ENCODE results near the gene TSPAN16. TPM values are rescaled to one million over a fixed set of nuclear protein-coding genes. Genes with fewer than 3 reads are reported as not detected.

The TSPAN16 gene
- polyA plus RNA-seq, 1 experiment = not detected

- no peaks in the 10 kb centered on the region for H3K27me3 ChIP-seq (ENCODE audit: control insufficient read depth, insufficient read depth, low read length)
- CTCF ChIA-PET = no interaction called here
- no peak overlapping the region for H3K4me3 ChIP-seq (ENCODE audit: low read depth, low read length)
- no peak for TF ChIP-seq CTCF (IDR thresholded peaks at IDR 0.05; ENCODE audit: insufficient read depth, low read depth, low read length)
- H3K36me3 ChIP-seq (ENCODE audit: control insufficient read depth, insufficient read depth, low read length) = peaks cover 11% of the 10 kb centered on the region
- POLR2A ChIA-PET = no interaction called here
- no peak for DNase-seq (ENCODE audit: low read depth)
Observed at GRCh38 chr19:11356676-11357550, 61.0 kb downstream of the TSPAN16 start.

GRCh38 chr19:11359421-11359820 lies 63.5 kb downstream of the TSPAN16 start:
- TF ChIP-seq CTCF (IDR thresholded peaks at IDR 0.05; ENCODE audit: insufficient read depth, low read depth, low read length) = no peak
- DNase-seq (ENCODE audit: low read depth) = no peak
- H3K36me3 ChIP-seq (ENCODE audit: control insufficient read depth, insufficient read depth, low read length) = peaks cover 24% of the 10 kb centered on the region
- H3K4me3 ChIP-seq (ENCODE audit: low read depth, low read length) = no peak overlapping the region
- POLR2A ChIA-PET = no interaction called here
- CTCF ChIA-PET = no interaction called here
- H3K27me3 ChIP-seq (ENCODE audit: control insufficient read depth, insufficient read depth, low read length) = no peaks in the 10 kb centered on the region

GRCh38 chr19:11361037-11361770 lies 65.2 kb downstream of the TSPAN16 start:
- Histone ChIP-seq H3K27me3 (ENCODE audit: control insufficient read depth, insufficient read depth, low read length) (no peaks in the 10 kb centered on the region), H3K36me3 (ENCODE audit: control insufficient read depth, insufficient read depth, low read length) (peaks cover 28% of the 10 kb centered on the region), H3K4me3 (ENCODE audit: low read depth, low read length) (no peak overlapping the region)
- ChIA-PET CTCF (interaction anchor here (0.6 kb wide), 1 partner anchor 13 kb away, joined by 3 read pairs; no protein-coding TSS in a partner anchor), POLR2A (no interaction called here)
- DNase-seq (ENCODE audit: low read depth) = no peak
- TF ChIP-seq CTCF (IDR thresholded peaks at IDR 0.05; ENCODE audit: insufficient read depth, low read depth, low read length) = no peak

- no peak for TF ChIP-seq CTCF (IDR thresholded peaks at IDR 0.05; ENCODE audit: insufficient read depth, low read depth, low read length)
- ChIA-PET POLR2A (no interaction called here), CTCF (interaction anchor here (0.6 to 0.9 kb wide), 2 partner anchors 13 to 21 kb away, joined by 3 read pairs; no protein-coding TSS in a partner anchor)
- Histone ChIP-seq H3K4me3 (ENCODE audit: low read depth, low read length) (no peak overlapping the region), H3K27me3 (ENCODE audit: control insufficient read depth, insufficient read depth, low read length) (no peaks in the 10 kb centered on the region), H3K36me3 (ENCODE audit: control insufficient read depth, insufficient read depth, low read length) (peaks cover 28% of the 10 kb centered on the region)
- no peak for DNase-seq (ENCODE audit: low read depth)
Observed at GRCh38 chr19:11361771-11362731, 66.1 kb downstream of the TSPAN16 start.

Measured in BJ (cell line).